WTC11 (cell line): ENCODE results near the gene EDAR. TPM values are rescaled to one million over a fixed set of nuclear protein-coding genes. Genes with fewer than 3 reads are reported as not detected.

Experiments used
- ATAC-seq: fragments of 200-7000 bp; cut with Tn5 transposase; 2 replicates; pipeline ENCODE4 v1.10.0; 2021; ENCODE audit warnings: mild to moderate bottlenecking, moderate library complexity
- CTCF ChIA-PET: fragments of 300-600 bp; sonication (Branson Sonifier 250); formaldehyde crosslinking; loops from one replicate; lab custom pipeline; 2021; ENCODE audit warnings: antibody characterized with exemption; lab: Charles Lee
- POLR2A ChIA-PET: fragments of 350-600 bp; sonication (Branson Sonifier 250); formaldehyde crosslinking; loops from one replicate; lab custom pipeline; 2021; ENCODE audit warnings: antibody characterized with exemption; lab: Charles Lee
- DNase-seq: peaks from one replicate; pipeline ENCODE4 v3.0.0; 2021; ENCODE audit warnings: low spot score
- H3K27ac Mint-ChIP-seq: 2 replicates; pipeline ENCODE4 v1.8.0; 2021; ENCODE audit warnings: mixed read lengths
- H3K27me3 Mint-ChIP-seq: 2 replicates; pipeline ENCODE4 v1.8.0; 2021; ENCODE audit warnings: low read depth, mild to moderate bottlenecking, moderate library complexity, mixed read lengths
- H3K36me3 Mint-ChIP-seq: 2 replicates; pipeline ENCODE4 v1.8.0; 2021; ENCODE audit warnings: mixed read lengths
- H3K4me1 Mint-ChIP-seq: 2 replicates; pipeline ENCODE4 v1.8.0; 2022; ENCODE audit warnings: mixed read lengths
- H3K4me3 Mint-ChIP-seq: 2 replicates; pipeline ENCODE4 v1.8.0; 2021; ENCODE audit warnings: mild to moderate bottlenecking, moderate library complexity, mixed read lengths
- H3K9me3 Mint-ChIP-seq: 2 replicates; pipeline ENCODE4 v1.8.0; 2021; ENCODE audit warnings: mixed read lengths
- JUN ChIP-seq: sonication (generic); formaldehyde crosslinking; IDR thresholded peaks from 2 replicates; pipeline ENCODE4 v1.8.0; 2023; ENCODE audit warnings: mild to moderate bottlenecking, missing genetic modification reagents
- NR1H2 ChIP-seq: sonication (generic); formaldehyde crosslinking; IDR thresholded peaks from 2 replicates; pipeline ENCODE4 v1.9.0; 2021; ENCODE audit warnings: mild to moderate bottlenecking, moderate library complexity, missing genetic modification reagents
- SMAD4 ChIP-seq: sonication (generic); formaldehyde crosslinking; IDR thresholded peaks from 2 replicates; pipeline ENCODE4 v1.8.0; 2022; ENCODE audit warnings: mild to moderate bottlenecking, missing genetic modification reagents
- SP1 ChIP-seq: sonication (generic); formaldehyde crosslinking; conservative IDR thresholded peaks from 2 replicates; pipeline ENCODE4 v1.8.1; 2022; ENCODE audit warnings: missing genetic modification reagents
- TEAD1 ChIP-seq: sonication (generic); formaldehyde crosslinking; IDR thresholded peaks from 2 replicates; pipeline ENCODE4 v1.8.0; 2022; ENCODE audit warnings: mild to moderate bottlenecking, missing genetic modification reagents
- ZNF121 ChIP-seq: sonication (generic); formaldehyde crosslinking; IDR thresholded peaks from 2 replicates; pipeline ENCODE4 v1.8.0; 2023; ENCODE audit warnings: missing genetic modification reagents
- ZNF138 ChIP-seq: sonication (generic); formaldehyde crosslinking; conservative IDR thresholded peaks from 2 replicates; pipeline ENCODE4 v1.8.1; 2022; ENCODE audit warnings: mild to moderate bottlenecking, moderate library complexity, missing genetic modification reagents
- ZNF671 ChIP-seq: fragments of 250-450 bp; sonication (Bioruptor Pico); IDR thresholded peaks from 2 replicates; pipeline ENCODE4 v1.8.0; 2021; ENCODE audit warnings: mild to moderate bottlenecking
- total RNA-seq: library from RNA; stranded (reverse); gene quantifications from 3 replicates; pipeline ENCODE4 v1.2.3, GENCODE V29; 2021
- TF ChIP-seq, protein P1 (sequence below): sonication (generic); formaldehyde crosslinking; IDR thresholded peaks from 2 replicates; pipeline ENCODE4 v1.8.0; 2023; ENCODE audit warnings: missing genetic modification reagents, mild to moderate bottlenecking, borderline replicate concordance
- TF ChIP-seq, protein P2 (sequence below): sonication (generic); formaldehyde crosslinking; conservative IDR thresholded peaks from 2 replicates; pipeline ENCODE4 v1.8.1; 2022; ENCODE audit warnings: mild to moderate bottlenecking, missing genetic modification reagents
- TF ChIP-seq, protein P3 (sequence below): sonication (generic); formaldehyde crosslinking; IDR thresholded peaks from 2 replicates; pipeline ENCODE4 v1.8.0; 2022; ENCODE audit warnings: mild to moderate bottlenecking, missing genetic modification reagents
- TF ChIP-seq, protein P4 (sequence below): sonication (generic); formaldehyde crosslinking; IDR thresholded peaks from 2 replicates; pipeline ENCODE4 v1.8.0; 2022; ENCODE audit warnings: mild to moderate bottlenecking, missing genetic modification reagents
- TF ChIP-seq, protein P5 (sequence below): fragments of 250-450 bp; sonication (Bioruptor Pico); IDR thresholded peaks from 2 replicates; pipeline ENCODE4 v1.9.0; 2021; ENCODE audit warnings: mild to moderate bottlenecking, borderline replicate concordance
- TF ChIP-seq, protein P6 (sequence below): sonication (generic); formaldehyde crosslinking; IDR thresholded peaks from 2 replicates; pipeline ENCODE4 v1.8.0; 2022; ENCODE audit warnings: missing genetic modification reagents
- TF ChIP-seq, protein P7 (sequence below): sonication (generic); formaldehyde crosslinking; IDR thresholded peaks from 2 replicates; pipeline ENCODE4 v1.8.1; 2022; ENCODE audit warnings: missing genetic modification reagents, borderline replicate concordance
- TF ChIP-seq, protein P8 (sequence below): sonication (generic); formaldehyde crosslinking; IDR thresholded peaks from 2 replicates; pipeline ENCODE4 v1.8.1; 2023; ENCODE audit warnings: mild to moderate bottlenecking, missing genetic modification reagents

EDAR gene
- total RNA-seq, 1 experiment from 2014 or later: not detected

DNA sequence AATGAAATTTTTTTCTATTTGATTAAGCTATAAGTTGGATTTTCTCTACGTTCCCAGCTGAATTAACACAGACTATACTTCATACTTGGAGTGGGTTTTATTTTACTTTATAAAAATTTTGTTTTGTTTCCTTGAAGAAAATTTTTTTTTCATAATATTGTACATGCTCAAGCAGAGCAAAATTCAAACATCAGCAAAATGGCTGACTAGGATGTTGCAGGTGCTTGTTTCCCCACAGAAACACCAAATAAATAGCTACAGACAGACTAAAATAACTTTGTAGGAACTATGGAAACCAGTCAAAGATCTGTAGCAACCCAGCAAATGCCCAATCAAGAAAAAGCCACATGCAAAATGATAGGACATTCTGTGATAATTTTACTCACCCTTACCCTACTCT, 120.1 kb downstream of the EDAR start (continued):
- TF ChIP-seq, protein P1, sequence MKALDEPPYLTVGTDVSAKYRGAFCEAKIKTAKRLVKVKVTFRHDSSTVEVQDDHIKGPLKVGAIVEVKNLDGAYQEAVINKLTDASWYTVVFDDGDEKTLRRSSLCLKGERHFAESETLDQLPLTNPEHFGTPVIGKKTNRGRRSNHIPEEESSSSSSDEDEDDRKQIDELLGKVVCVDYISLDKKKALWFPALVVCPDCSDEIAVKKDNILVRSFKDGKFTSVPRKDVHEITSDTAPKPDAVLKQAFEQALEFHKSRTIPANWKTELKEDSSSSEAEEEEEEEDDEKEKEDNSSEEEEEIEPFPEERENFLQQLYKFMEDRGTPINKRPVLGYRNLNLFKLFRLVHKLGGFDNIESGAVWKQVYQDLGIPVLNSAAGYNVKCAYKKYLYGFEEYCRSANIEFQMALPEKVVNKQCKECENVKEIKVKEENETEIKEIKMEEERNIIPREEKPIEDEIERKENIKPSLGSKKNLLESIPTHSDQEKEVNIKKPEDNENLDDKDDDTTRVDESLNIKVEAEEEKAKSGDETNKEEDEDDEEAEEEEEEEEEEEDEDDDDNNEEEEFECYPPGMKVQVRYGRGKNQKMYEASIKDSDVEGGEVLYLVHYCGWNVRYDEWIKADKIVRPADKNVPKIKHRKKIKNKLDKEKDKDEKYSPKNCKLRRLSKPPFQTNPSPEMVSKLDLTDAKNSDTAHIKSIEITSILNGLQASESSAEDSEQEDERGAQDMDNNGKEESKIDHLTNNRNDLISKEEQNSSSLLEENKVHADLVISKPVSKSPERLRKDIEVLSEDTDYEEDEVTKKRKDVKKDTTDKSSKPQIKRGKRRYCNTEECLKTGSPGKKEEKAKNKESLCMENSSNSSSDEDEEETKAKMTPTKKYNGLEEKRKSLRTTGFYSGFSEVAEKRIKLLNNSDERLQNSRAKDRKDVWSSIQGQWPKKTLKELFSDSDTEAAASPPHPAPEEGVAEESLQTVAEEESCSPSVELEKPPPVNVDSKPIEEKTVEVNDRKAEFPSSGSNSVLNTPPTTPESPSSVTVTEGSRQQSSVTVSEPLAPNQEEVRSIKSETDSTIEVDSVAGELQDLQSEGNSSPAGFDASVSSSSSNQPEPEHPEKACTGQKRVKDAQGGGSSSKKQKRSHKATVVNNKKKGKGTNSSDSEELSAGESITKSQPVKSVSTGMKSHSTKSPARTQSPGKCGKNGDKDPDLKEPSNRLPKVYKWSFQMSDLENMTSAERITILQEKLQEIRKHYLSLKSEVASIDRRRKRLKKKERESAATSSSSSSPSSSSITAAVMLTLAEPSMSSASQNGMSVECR (CRISPR knock-in tag): no peak
- TF ChIP-seq, protein P2, sequence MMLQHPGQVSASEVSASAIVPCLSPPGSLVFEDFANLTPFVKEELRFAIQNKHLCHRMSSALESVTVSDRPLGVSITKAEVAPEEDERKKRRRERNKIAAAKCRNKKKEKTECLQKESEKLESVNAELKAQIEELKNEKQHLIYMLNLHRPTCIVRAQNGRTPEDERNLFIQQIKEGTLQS (CRISPR knock-in tag): no peak
- no peak for TF ChIP-seq NR1H2 (CRISPR knock-in tag)
- TF ChIP-seq, all 79 proteins: peak for 0

DNA sequence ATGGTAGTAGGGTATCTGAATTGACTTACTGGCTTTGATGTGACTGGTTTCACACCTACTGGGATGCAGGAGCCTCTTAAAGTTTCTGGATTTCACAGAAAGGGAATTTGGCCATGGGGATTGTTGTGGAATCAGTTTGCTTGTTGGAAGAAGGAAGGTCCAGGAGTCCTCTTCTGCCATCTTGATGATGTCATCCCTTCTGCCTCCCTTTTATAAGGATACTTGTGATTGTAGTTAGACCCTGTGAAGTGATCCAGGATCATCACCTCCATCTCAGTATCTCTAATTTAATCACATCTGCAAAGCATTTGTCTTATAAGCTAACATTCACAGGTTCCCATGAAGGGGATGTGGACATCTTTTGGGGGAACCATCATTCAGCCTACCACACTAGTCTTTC, 123.0 kb downstream of the EDAR start:
- peaks cover 36% of the 10 kb centered on the region for H3K36me3 Mint-ChIP-seq
- H3K27ac Mint-ChIP-seq: no peak overlapping the region
- no peak overlapping the region for H3K4me3 Mint-ChIP-seq
- peaks cover 19% of the 10 kb centered on the region for H3K9me3 Mint-ChIP-seq
- no peaks in the 10 kb centered on the region for H3K4me1 Mint-ChIP-seq
- TF ChIP-seq, protein P3, sequence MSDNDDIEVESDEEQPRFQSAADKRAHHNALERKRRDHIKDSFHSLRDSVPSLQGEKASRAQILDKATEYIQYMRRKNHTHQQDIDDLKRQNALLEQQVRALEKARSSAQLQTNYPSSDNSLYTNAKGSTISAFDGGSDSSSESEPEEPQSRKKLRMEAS (CRISPR knock-in tag): no peak
- TF ChIP-seq ZNF671 (CRISPR knock-in tag) (no peak), SMAD4 (no peak), ZNF121 (CRISPR knock-in tag) (no peak), JUN (no peak)
- TF ChIP-seq, protein P4, sequence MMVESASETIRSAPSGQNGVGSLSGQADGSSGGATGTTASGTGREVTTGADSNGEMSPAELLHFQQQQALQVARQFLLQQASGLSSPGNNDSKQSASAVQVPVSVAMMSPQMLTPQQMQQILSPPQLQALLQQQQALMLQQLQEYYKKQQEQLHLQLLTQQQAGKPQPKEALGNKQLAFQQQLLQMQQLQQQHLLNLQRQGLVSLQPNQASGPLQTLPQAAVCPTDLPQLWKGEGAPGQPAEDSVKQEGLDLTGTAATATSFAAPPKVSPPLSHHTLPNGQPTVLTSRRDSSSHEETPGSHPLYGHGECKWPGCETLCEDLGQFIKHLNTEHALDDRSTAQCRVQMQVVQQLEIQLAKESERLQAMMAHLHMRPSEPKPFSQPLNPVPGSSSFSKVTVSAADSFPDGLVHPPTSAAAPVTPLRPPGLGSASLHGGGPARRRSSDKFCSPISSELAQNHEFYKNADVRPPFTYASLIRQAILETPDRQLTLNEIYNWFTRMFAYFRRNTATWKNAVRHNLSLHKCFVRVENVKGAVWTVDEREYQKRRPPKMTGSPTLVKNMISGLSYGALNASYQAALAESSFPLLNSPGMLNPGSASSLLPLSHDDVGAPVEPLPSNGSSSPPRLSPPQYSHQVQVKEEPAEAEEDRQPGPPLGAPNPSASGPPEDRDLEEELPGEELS (CRISPR knock-in tag): no peak
- TF ChIP-seq, protein P5, sequence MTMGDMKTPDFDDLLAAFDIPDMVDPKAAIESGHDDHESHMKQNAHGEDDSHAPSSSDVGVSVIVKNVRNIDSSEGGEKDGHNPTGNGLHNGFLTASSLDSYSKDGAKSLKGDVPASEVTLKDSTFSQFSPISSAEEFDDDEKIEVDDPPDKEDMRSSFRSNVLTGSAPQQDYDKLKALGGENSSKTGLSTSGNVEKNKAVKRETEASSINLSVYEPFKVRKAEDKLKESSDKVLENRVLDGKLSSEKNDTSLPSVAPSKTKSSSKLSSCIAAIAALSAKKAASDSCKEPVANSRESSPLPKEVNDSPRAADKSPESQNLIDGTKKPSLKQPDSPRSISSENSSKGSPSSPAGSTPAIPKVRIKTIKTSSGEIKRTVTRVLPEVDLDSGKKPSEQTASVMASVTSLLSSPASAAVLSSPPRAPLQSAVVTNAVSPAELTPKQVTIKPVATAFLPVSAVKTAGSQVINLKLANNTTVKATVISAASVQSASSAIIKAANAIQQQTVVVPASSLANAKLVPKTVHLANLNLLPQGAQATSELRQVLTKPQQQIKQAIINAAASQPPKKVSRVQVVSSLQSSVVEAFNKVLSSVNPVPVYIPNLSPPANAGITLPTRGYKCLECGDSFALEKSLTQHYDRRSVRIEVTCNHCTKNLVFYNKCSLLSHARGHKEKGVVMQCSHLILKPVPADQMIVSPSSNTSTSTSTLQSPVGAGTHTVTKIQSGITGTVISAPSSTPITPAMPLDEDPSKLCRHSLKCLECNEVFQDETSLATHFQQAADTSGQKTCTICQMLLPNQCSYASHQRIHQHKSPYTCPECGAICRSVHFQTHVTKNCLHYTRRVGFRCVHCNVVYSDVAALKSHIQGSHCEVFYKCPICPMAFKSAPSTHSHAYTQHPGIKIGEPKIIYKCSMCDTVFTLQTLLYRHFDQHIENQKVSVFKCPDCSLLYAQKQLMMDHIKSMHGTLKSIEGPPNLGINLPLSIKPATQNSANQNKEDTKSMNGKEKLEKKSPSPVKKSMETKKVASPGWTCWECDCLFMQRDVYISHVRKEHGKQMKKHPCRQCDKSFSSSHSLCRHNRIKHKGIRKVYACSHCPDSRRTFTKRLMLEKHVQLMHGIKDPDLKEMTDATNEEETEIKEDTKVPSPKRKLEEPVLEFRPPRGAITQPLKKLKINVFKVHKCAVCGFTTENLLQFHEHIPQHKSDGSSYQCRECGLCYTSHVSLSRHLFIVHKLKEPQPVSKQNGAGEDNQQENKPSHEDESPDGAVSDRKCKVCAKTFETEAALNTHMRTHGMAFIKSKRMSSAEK (CRISPR knock-in tag): no peak
- CTCF ChIA-PET: no interaction called here
- POLR2A ChIA-PET: no interaction called here
- DNase-seq (no peak), ATAC-seq (no peak)
- H3K27me3 Mint-ChIP-seq: no peaks in the 10 kb centered on the region

DNA sequence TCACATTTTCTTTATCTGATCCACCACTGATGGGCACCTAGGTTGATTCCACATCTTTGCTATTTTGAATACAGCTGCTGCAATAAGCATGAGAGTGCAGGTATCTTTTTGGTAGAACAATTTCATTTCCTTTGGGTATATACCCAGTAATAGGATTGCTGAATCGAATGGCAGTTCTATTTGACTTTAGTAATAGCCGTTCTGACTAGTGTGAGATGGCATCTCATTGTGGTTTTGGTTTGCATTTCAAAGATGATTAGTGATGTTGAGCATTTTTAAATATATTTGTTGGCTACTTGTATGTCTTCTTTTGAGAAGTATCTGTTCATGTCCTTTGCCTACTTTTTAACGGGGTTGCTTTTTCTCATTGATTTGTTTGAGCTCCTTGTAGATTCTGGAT, 130.1 kb downstream of the EDAR start:
- no peaks in the 10 kb centered on the region for H3K27me3 Mint-ChIP-seq
- CTCF ChIA-PET: no interaction called here
- no peak for TF ChIP-seq TEAD1 (CRISPR knock-in tag)
- TF ChIP-seq, protein P6, sequence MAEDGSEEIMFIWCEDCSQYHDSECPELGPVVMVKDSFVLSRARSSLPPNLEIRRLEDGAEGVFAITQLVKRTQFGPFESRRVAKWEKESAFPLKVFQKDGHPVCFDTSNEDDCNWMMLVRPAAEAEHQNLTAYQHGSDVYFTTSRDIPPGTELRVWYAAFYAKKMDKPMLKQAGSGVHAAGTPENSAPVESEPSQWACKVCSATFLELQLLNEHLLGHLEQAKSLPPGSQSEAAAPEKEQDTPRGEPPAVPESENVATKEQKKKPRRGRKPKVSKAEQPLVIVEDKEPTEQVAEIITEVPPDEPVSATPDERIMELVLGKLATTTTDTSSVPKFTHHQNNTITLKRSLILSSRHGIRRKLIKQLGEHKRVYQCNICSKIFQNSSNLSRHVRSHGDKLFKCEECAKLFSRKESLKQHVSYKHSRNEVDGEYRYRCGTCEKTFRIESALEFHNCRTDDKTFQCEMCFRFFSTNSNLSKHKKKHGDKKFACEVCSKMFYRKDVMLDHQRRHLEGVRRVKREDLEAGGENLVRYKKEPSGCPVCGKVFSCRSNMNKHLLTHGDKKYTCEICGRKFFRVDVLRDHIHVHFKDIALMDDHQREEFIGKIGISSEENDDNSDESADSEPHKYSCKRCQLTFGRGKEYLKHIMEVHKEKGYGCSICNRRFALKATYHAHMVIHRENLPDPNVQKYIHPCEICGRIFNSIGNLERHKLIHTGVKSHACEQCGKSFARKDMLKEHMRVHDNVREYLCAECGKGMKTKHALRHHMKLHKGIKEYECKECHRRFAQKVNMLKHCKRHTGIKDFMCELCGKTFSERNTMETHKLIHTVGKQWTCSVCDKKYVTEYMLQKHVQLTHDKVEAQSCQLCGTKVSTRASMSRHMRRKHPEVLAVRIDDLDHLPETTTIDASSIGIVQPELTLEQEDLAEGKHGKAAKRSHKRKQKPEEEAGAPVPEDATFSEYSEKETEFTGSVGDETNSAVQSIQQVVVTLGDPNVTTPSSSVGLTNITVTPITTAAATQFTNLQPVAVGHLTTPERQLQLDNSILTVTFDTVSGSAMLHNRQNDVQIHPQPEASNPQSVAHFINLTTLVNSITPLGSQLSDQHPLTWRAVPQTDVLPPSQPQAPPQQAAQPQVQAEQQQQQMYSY (CRISPR knock-in tag): no peak
- no peak for TF ChIP-seq ZNF138 (CRISPR knock-in tag)
- TF ChIP-seq SP1: no peak
- TF ChIP-seq, protein P7, sequence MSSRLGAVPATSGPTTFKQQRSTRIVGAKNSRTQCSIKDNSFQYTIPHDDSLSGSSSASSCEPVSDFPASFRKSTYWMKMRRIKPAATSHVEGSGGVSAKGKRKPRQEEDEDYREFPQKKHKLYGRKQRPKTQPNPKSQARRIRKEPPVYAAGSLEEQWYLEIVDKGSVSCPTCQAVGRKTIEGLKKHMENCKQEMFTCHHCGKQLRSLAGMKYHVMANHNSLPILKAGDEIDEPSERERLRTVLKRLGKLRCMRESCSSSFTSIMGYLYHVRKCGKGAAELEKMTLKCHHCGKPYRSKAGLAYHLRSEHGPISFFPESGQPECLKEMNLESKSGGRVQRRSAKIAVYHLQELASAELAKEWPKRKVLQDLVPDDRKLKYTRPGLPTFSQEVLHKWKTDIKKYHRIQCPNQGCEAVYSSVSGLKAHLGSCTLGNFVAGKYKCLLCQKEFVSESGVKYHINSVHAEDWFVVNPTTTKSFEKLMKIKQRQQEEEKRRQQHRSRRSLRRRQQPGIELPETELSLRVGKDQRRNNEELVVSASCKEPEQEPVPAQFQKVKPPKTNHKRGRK (CRISPR knock-in tag): no peak
- TF ChIP-seq, protein P8, sequence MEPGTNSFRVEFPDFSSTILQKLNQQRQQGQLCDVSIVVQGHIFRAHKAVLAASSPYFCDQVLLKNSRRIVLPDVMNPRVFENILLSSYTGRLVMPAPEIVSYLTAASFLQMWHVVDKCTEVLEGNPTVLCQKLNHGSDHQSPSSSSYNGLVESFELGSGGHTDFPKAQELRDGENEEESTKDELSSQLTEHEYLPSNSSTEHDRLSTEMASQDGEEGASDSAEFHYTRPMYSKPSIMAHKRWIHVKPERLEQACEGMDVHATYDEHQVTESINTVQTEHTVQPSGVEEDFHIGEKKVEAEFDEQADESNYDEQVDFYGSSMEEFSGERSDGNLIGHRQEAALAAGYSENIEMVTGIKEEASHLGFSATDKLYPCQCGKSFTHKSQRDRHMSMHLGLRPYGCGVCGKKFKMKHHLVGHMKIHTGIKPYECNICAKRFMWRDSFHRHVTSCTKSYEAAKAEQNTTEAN: no peak

More for the DNA sequence above, 130.1 kb downstream of the EDAR start:
- POLR2A ChIA-PET: no interaction called here
- no peak for ATAC-seq
- Mint-ChIP-seq H3K9me3 (no peaks in the 10 kb centered on the region), H3K4me3 (no peak overlapping the region), H3K36me3 (peaks cover 16% of the 10 kb centered on the region), H3K4me1 (no peaks in the 10 kb centered on the region), H3K27ac (no peak overlapping the region)
- no peak for DNase-seq
